ENCODE data around the gene SMIM7. TPM values are rescaled to one million over a fixed set of nuclear protein-coding genes. Genes with fewer than 3 reads are reported as not detected.

Gene SMIM7
- total and polyA plus RNA-seq, 2 of the 13 experiments (the other 11 are each of a cell fraction or from before 2014, with no cell fraction given): 55.7 to 74.9 TPM

- ChIA-PET CTCF (ENCODE audit: low intra/inter-chr PET ratio, low total read pairs) (no interaction called here), POLR2A (no interaction called here)
- ATAC-seq (no peak), DNase-seq (ENCODE audit: low spot score) (no peak), FAIRE-seq (no peak)
- no peak overlapping the region for H3K4me2 ChIP-seq (ENCODE audit: low read depth, low read length)
- no peak overlapping the region for H3K9ac ChIP-seq (ENCODE audit: insufficient read depth, low read depth, low read length)
- BruUV-seq (replicated peaks): no TSS peak
- peaks cover 6% of the 10 kb centered on the region for H3K4me1 ChIP-seq (ENCODE audit: insufficient read depth, low read length)
- H3K36me3 ChIP-seq (replicated peaks in 1 of 2; ENCODE audit: control insufficient read depth in 1 of 2, insufficient read depth in 2 of 2, low read length in 2 of 2): no peaks in the 10 kb centered on the region
- H3K79me2 ChIP-seq (ENCODE audit: insufficient read depth, low read length): no peaks in the 10 kb centered on the region
- H3K4me3 ChIP-seq (replicated peaks in 1 of 3; ENCODE audit: insufficient read depth in 1 of 3, low read depth in 2 of 3, low read length in 3 of 3): no peak overlapping the region
- 40% methylated on average over 4 of the region's 4 CpGs for WGBS (ENCODE audit: low lambda C conversion rate)
- no peak overlapping the region for H3K27ac ChIP-seq (ENCODE audit: extremely low read length, insufficient read depth, low read length)
- H3K9me3 ChIP-seq (ENCODE audit: low read length): no peaks in the 10 kb centered on the region
- no peaks in the 10 kb centered on the region for H3K27me3 ChIP-seq (ENCODE audit: control insufficient read depth in 1 of 2, insufficient read depth in 2 of 2, low read length in 2 of 2)
- in situ Hi-C loops (cut with HindIII; ENCODE audit: extremely low pct_ligation_motif_present, low pct_unique_long_range_greater_than_20kb): no loop called here
- H4K20me1 ChIP-seq (ENCODE audit: insufficient read depth, low read length): no peaks in the 10 kb centered on the region
- TF ChIP-seq SAFB2 (CRISPR knock-in tag; IDR thresholded peaks at IDR 0.05; ENCODE audit: borderline replicate concordance, low read depth): no peak
- peak; percentile 70; the same call in 1 of the 2 replicates for TF ChIP-seq ZNF121 (CRISPR knock-in tag; IDR thresholded peaks at IDR 0.05)
- no peak for TF ChIP-seq ESRRA (CRISPR knock-in tag; IDR thresholded peaks at IDR 0.05; ENCODE audit: low read depth)
- no peak for TF ChIP-seq SETDB1 (CRISPR knock-in tag; IDR thresholded peaks at IDR 0.05; ENCODE audit: borderline replicate concordance)
- H2AFZ ChIP-seq (ENCODE audit: low read length): no peak overlapping the region
- intact Hi-C loops (cut with micrococcal nuclease; ENCODE audit: unreplicated experiment): no loop called here
These were observed 43.7 kb upstream of the SMIM7 start for GRCh38 chr19:16703677-16704076.

- no TSS peak for BruUV-seq (replicated peaks)
- TF ChIP-seq ZHX2 (IDR thresholded peaks at IDR 0.05; ENCODE audit: low read depth) (no peak), ZHX2 (CRISPR knock-in tag; IDR thresholded peaks at IDR 0.05; ENCODE audit: borderline replicate concordance) (no peak), CEBPB (IDR thresholded peaks at IDR 0.05; ENCODE audit: borderline replicate concordance, low read depth, low read length) (peak; percentile 15; the same call in 1 of the 2 replicates), MED1 (CRISPR knock-in tag; IDR thresholded peaks at IDR 0.05) (no peak), TRAFD1 (CRISPR knock-in tag; IDR thresholded peaks at IDR 0.05; ENCODE audit: borderline replicate concordance) (no peak), RXRA (CRISPR knock-in tag; IDR thresholded peaks at IDR 0.05) (0 out of 2 replicates have a peak, but pooled peaks have one; percentile 27), ZNF552 (CRISPR knock-in tag; IDR thresholded peaks at IDR 0.05; ENCODE audit: borderline replicate concordance) (no peak), HMG20A (CRISPR knock-in tag; IDR thresholded peaks at IDR 0.05; ENCODE audit: borderline replicate concordance) (no peak)
These were observed 42.2 kb upstream of the SMIM7 start for GRCh38 chr19:16702123-16702522.

More at GRCh38 chr19:16702123-16702522, 42.2 kb upstream of the SMIM7 start:
- no peak overlapping the region for H2AFZ ChIP-seq (ENCODE audit: low read length)
- H4K20me1 ChIP-seq (ENCODE audit: insufficient read depth, low read length): no peaks in the 10 kb centered on the region
- no peaks in the 10 kb centered on the region for H3K27me3 ChIP-seq (ENCODE audit: control insufficient read depth in 1 of 2, insufficient read depth in 2 of 2, low read length in 2 of 2)
- no peaks in the 10 kb centered on the region for H3K36me3 ChIP-seq (replicated peaks in 1 of 2; ENCODE audit: control insufficient read depth in 1 of 2, insufficient read depth in 2 of 2, low read length in 2 of 2)
- DNase-seq (ENCODE audit: low spot score) (peak; percentile 10), ATAC-seq (no peak), FAIRE-seq (peak; percentile 43)
- no peaks in the 10 kb centered on the region for H3K9me3 ChIP-seq (ENCODE audit: low read length)
- in situ Hi-C loops (cut with HindIII; ENCODE audit: extremely low pct_ligation_motif_present, low pct_unique_long_range_greater_than_20kb) (no loop called here), intact Hi-C loops (cut with micrococcal nuclease; ENCODE audit: unreplicated experiment) (no loop called here)
- H3K79me2 ChIP-seq (ENCODE audit: insufficient read depth, low read length): no peaks in the 10 kb centered on the region
- H3K4me3 ChIP-seq (replicated peaks in 1 of 3; ENCODE audit: insufficient read depth in 1 of 3, low read depth in 2 of 3, low read length in 3 of 3): no peak overlapping the region
- no peak overlapping the region for H3K4me2 ChIP-seq (ENCODE audit: low read depth, low read length)
- CTCF ChIA-PET (ENCODE audit: low intra/inter-chr PET ratio, low total read pairs): no interaction called here
- WGBS (ENCODE audit: low lambda C conversion rate): 0% methylated on average over 5 of the region's 6 CpGs
- no peak overlapping the region for H3K27ac ChIP-seq (ENCODE audit: extremely low read length, insufficient read depth, low read length)
- H3K9ac ChIP-seq (ENCODE audit: insufficient read depth, low read depth, low read length): no peak overlapping the region
- POLR2A ChIA-PET: no interaction called here
- H3K4me1 ChIP-seq (ENCODE audit: insufficient read depth, low read length): peaks cover 6% of the 10 kb centered on the region
